HG03460 (cell line): ENCODE data around the gene DBNDD2.

Experiments
- ATAC-seq: cut with Tn5 transposase; IDR thresholded peaks from one replicate; pipeline ENCODE4 v1.9.1; 2021; ENCODE audit not compliant: unreplicated experiment

The DBNDD2 gene

GRCh38 chr20:45415822-45416637, 7.9 kb downstream of the DBNDD2 start, which contains the start of gene PIGT:
Gene PIGT (plus strand): TSS chr20:45416141. CDS start chr20:45416157, 16 bp downstream.
- ATAC-seq, result peak; percentile 82

GRCh38 chr20:45416917-45417316, 8.8 kb downstream of the DBNDD2 start:
- ATAC-seq, result no peak

DNA sequence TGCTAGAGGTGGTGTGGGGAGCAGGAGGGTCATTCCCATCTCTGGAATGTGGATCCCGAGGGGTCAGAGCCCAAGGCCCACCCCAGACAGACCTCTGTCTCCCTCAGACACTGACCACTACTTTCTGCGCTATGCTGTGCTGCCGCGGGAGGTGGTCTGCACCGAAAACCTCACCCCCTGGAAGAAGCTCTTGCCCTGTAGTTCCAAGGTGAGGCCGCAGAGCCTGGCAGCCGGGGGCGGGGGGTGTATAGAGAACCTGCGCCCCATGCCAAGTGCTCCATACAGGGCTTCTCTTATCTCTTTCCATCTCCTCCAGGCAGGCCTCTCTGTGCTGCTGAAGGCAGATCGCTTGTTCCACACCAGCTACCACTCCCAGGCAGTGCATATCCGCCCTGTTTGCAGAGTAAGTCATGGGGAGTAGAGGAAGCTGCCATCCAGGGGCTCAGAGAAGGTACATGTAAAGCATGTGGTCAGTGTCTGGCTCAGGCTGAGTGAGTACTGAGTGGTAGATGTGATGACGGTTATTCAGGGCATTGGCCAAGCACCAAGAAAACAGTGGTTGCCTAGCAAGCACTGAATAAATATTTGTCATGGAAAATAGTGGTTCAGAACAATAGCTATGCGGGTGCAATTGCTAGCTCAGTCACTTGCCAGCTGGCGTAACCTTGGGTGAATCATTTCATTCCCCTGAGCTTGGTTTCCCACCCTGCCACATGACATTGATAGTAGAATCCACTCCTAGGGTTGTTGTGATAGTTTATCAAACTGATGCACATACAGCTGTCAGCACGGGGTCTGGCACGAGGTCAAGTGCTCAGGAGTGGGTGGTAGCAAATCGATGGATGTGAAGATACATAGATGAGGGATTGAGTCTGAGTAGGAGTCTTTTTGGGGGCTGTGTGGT, 11.4 kb downstream of the DBNDD2 start:
- peak; percentile 59 for ATAC-seq

GRCh38 chr20:45420125-45420524, 12.0 kb downstream of the DBNDD2 start:
- no peak for ATAC-seq

DNA sequence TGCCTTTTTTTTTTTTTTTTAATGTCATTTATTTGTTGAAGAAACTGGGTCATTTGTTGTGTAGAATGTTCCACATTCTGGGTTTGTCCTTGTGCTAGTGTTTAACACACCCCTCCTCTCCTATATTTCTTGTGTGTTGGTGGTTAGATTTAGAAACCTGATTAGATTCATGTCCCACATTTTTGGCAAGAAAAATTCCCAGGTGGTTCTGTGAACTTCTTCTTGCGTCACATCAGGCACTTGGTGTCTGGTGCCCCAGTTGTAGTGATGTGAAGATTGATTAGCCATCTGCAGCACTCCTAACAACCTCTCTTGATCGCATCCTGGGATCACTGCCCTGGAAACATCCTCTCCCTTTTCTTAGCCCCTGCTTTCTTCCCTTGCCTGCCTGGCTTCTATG, 15.6 kb downstream of the DBNDD2 start:
- no peak for ATAC-seq

GRCh38 chr20:45425561-45425960, 17.5 kb downstream of the DBNDD2 start:
- ATAC-seq, result no peak

DNA sequence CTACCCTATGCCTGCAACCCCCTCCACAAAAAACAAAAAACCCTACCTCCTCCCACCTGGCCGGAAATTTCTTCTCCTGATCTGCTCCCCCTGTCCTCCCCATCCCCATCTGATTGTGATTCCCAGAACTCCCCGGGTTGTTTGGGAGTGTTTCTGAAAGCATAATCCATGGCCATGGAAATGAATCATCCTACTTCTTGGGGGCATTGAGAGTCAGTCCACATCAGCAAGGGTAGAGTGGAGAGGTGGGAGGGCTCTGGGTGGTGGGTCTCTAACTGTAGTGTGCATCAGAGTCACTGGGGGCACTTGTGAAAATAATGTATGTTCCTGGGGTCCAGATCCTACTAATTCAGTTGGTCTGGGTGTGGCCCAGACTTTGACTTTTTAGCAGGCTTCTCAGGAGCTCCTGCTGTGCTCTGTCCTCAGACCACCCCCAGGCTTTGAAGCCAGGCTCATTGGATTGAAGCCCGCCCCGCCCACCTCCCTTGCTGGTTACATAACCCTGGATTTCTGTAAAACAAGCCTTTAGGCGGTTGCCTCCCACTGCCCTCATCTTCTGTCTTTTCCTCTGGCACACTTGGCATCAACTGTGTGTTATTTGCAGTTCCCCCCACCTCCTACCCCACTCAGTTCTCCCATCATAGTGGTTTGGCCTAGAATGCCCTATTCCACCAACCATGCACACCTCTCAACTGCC, 18.4 kb downstream of the DBNDD2 start:
- no peak for ATAC-seq

GRCh38 chr20:45427236-45428149, 19.4 kb downstream of the DBNDD2 start:
- ATAC-seq, result no peak

DNA sequence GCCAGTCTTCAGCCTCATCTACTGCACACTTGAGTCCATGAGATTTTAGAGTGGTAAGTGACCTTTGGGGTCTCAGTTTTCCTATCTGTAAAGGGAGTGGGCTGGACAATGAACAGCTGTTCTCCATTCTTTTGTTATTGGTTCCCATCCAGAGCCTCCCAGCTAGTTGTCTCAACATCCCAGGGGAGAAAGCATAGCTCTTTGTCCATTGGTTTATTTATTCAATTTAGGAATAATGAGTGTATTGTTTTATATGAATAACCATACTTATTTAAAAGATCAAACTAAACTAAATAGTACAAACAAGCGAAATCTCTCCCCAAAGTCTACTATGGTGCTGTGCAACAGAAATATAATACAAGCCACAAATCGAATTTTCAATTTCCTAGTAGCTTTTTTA, 21.5 kb downstream of the DBNDD2 start:
- no peak for ATAC-seq

DNA sequence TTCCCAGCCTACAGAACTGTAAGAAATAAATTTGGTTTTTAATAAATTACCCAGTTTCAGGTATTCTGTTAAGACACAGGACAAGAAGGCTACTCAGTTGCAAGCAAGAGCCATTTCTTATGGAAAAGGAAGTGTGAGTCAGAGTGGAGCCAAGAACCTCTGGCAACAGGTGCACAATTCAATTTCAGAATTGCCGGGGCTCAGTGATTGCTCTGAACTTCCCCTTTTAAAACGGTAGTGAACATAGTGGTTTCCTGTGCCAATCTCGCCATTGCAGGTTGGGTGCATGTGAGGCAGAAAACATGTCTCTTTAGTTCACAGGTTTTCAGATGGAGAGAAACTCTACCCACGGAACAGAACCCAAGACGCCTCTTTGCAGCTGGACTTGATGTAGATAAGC, 24.2 kb downstream of the DBNDD2 start:
- ATAC-seq, result peak; percentile 76

DNA sequence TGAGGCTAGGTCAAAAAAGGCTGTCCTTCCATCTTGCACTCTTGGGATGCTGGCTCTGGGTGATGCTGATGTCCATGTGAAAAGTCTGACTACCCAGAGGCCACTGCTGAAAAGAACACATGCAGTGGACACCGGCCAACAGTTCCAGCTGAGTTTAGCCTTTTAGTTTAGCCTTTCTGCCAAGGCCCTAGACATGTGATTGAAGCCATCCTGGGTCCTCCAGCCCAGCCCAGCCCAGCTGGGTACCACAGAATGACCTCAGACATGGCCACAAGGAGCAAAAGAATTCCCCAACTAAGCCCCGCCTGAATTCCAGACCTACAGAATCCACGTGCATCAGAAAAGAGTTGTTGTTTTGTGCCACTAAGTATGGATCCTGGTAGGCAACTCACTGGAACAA, 25.2 kb downstream of the DBNDD2 start:
- ATAC-seq, result no peak

DNA sequence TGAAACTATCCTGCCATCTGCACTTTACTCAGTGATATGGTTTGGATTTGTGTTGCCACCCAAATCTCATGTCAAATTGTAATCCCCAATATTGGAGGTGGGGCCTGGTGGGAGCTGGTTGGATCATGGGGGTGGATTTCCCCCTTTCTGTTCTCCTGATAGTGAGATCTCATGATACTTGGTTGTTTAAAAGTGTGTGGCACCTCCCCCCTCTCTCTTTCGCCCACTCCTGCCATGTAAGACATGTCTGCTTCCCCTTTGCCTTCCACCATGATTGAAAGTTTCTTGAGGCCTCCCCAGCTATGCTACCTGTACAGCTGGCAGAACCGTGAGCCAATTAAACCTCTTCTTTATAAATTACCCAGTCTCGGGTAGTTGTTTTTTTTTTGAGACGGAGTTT, 25.9 kb downstream of the DBNDD2 start:
- no peak for ATAC-seq

GRCh38 chr20:45436732-45437485, 28.8 kb downstream of the DBNDD2 start:
- ATAC-seq, result peak; percentile 56

DNA sequence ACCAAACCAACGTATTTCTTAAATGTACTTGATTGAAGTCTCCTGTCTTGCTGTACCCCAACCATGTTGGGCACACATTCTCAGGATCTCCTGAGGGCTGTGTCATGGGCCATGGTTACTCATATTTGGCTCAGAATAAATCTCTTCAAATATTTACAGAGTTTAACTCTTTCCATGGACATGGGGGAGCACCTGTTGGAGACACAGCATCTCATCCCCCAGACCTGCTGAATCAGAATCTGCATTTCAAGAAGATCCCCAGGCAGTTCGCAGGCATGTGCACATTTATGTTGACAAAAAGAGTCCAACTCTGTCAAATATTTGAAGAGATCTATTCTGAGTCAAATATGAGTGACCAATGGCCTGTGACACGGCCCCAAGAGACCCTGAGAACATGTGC, 32.3 kb downstream of the DBNDD2 start:
- no peak for ATAC-seq

GRCh38 chr20:45440891-45441685, 33.0 kb downstream of the DBNDD2 start:
- ATAC-seq, result no peak

GRCh38 chr20:45441746-45442145, 33.7 kb downstream of the DBNDD2 start:
- no peak for ATAC-seq

- no peak for ATAC-seq
These were observed 36.0 kb downstream of the DBNDD2 start for GRCh38 chr20:45444050-45444449.

DNA sequence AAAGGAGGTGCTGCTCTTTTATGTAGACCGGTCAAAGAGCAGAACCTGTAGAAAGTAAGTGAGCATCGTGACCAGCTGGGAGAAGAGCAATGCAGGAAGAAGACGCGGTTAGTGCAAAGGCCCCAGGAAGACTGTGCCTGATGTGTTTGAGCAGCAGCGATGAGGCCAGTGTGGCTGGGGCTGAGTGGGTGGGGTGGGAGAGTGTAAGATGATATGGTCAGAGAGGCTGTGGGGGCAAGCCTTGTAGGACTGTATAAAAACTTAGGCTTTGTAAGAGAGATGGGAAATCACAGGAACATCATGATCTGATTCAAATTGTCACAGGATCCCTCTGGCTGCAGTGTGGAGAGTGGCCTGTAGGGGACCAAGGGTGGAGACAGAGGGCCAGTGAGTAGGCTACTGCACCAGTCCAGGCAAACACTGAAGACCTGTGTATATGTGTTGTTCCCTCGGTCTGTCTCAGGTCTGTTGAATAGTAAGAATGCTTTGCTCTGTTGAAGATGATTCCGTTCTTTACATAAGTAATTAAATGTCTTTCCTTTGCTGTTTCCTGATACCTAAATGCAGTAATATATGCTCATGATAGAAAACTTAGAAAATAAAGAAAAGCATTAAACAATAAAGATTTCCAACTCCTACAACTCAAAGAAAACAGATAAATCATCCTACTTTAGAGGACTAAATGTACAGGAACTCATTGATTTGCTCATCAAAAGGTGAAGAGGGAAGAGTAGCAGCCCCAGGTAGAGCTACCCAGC, 37.9 kb downstream of the DBNDD2 start:
- no peak for ATAC-seq
